Fibroblast of gingiva (primary cell): ENCODE measurements around the gene CTNNA2.

Experiments
- DNase-seq: peaks from one replicate; pipeline ENCODE4 v3.0.0-alpha.2; 2011; ENCODE audit warnings: low read depth

CTNNA2 gene

DNA sequence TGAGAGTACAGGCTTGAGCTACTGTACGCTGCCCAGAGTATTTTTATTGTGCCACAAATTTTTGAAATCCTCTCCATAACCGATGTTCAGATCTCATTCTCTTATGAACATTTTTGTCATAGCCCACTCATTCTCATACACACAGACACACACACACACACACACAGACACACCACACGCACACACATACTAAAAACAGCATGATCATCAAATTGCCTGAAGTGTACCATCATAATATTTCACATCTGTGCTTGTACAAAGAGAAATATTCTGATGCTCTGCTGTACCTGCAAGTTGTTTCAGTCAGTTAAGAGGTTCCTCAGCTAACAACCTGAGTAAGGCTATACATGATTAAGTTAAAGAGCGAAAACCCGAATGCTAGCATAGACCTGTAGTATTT lies 696.6 kb downstream of the CTNNA2 start:
- no peak for DNase-seq

DNA sequence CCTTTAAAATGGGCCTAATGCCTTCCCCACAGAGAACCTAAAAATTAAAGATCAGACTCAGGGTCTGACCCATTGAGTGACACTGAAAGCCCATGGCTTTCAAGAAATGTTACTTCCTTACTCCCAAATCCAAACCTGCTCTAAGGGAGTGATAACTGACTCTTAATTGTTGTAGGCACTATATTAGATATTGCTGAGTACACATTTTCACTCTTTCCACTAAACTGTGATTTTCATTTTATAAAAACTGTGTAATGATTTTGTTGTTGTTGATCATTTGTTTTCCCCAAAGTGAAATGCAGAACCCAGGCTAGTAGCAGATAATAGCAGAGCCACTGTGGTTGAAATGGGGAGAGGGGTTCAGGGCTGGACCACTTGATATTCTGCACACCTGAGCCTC lies 704.6 kb downstream of the CTNNA2 start:
- DNase-seq: no peak

DNA sequence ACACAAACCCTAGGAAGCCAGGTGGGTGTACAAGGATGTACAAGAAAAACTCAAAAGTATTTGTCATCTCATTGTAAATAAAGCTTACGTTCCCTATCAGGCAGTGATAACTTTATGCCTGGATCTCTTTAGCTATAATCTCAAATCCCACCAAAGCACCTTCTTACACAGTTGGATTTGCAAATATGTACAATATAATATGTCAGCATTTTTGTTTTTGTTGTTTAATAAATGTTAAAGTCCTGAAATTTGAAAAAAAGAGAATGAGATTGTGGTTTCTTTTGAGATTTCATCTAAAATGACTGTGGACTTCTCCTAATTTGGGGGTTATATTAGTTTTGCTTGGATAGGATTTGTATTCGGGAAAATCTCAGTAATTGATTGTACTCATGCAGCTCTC lies 709.8 kb downstream of the CTNNA2 start:
- no peak for DNase-seq

DNA sequence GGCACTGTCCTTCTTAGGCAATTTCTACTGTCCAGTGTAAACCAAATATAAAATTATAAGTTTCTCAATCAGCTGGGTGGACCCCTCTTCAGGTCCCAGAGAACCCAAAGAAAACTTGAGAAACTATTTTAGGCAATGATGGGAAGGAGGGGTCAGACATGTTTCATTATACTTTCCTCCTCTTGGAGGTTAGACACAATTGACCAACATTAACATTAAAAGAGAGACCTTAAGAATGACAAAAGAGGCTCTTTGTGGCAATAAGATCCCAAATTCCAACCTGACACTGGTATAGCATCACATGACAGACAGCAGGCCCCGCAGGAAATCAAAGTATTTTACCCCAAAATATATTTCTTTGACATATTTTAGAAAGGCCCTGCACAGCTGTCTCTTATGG lies 718.6 kb downstream of the CTNNA2 start:
- DNase-seq: no peak

DNA sequence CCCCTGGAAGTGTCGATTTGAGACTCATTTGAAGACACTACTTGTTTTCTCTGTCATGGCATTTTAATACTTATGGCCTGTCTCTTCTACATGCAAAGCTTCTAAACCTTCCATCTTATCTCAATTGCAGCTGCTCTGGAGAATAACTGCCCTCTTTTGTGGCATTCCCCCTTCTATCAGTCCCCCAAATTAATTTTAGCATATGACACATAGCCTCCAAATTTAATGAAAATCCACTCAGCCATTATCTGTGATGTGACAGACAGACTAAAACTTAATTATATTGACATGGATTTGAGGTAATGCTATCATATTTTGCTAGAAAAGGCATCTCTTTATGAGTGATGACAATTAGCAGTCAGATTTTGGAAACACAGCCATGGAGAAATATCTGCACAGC lies 720.5 kb downstream of the CTNNA2 start:
- DNase-seq: no peak

DNA sequence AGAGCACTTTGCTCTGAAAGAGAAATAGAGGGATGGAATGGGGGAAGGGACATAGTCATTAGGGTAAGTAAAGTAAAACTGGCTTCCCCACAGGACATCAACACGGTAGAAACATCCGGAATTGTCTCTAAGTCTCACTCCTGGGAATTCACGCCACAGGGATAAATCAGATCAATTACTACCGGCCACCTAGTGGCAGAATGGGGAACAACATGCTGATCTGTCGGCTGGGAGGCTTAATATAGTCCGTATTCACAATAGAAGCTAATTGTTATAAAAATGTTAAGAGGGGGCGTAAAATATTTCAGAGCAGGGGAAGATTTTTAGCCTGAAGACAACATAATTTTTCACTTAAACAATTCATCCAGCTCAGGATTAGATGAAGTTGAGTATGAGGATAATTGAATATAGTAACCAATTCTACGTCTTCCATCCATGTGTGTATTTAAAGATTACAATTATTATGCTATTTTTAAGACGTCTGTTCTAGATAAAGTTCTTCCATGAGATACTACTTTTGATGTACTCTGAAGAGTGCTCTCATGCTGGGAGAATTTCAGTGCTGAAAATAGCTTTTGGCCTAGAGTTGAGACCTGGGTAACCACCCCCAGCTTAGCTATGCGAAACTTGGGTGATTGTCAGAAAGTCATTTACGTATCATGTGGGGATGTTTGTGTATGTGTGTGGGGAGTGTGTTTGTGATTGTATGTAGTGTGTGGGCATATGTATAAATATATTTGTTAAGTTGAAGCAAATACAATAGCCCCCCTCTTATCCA lies 726.0 kb downstream of the CTNNA2 start:
- DNase-seq: no peak

DNA sequence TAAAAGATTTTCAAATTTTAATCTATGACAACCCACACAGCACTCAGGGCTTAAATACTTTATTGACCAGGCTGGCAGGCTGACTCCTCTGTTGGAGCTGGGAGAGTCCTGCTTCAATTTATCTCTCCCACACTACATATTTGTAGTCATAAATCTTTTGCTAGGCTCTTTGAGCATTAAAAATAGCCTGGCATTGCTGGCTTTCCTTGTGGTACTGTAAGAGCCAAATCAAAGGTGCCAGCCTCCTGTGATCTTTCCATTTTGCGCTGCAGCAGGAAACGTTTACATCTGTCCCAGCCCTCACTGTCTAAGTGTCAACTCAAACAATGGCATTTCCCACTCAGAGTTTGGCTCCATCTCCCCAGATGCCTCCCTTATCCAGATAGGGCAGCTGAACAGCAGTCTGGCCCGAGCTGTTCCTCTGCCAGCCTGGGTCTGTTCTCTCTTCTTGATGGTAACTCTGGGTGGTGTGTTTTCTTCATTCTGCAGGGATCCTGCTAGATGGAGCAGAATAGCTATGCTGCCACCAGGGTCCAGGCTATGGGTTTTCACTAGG lies 729.6 kb downstream of the CTNNA2 start:
- no peak for DNase-seq

DNA sequence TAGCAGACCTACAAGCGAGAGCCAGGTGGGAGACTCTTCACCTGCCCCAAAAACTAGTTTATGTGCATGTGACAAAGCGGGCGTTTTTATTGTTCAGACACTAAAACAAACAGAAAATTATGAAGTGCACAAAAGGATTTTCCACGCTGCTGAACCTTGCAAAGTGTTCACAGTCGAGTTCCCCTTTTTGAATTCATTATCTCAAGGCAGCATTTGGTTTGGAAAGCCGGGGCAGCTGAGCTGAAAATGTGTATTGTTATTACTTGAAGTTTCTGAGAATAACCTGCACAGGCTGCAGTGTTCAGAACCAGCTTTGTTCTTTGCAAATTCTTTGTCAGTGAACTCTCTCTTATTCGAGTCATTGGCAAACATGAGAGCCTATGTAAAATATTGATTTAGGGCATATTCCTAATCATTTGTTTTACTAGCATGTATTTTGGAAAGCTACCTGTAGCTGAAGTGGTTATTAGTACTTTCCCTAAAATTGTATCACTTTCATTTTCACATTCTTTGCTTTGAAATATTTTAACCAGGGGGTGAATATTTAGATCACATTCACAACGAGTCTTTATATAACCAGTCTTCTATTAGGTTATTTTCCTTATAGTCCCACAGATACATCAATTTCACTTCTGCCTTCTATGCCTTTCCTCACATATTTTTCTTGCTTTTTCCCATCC lies 732.2 kb downstream of the CTNNA2 start:
- no peak for DNase-seq

DNA sequence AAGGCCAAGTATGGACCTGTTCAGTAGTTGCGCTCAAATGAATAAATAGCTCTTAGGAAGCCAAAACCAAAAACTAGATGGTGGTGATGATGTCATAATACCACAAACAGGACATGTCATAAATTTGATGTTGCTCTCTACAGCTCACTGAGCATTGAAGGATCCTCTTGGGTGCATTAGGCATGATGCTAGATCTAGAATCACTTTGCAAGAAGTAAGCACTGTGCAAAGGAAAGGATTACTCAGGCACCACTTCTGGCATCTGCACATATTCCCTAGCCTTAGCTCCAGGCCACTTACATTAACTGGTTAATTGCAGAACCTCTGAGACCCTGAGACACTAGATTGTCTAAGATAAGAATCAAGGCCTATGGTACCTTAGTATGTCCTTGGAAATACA lies 733.7 kb downstream of the CTNNA2 start:
- DNase-seq: no peak

DNA sequence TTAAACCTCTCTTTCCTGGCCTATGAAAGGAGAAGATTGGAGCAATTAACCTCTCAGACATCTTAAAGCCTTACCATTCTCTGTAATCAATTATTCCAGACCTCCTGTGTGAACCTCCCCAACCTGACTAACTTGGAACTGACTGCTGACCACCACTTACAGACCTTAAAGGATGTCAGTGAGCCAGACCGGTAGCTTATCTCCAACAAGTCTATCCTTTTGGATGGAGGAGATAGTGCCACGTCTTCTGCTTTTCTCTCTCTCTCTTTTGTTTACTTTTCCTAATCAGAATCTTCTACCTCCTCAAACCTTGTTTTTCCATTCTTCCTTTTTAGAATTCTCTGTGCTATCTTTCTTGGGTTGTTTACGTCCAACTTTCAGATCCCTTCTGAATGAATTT lies 734.5 kb downstream of the CTNNA2 start:
- no peak for DNase-seq

DNA sequence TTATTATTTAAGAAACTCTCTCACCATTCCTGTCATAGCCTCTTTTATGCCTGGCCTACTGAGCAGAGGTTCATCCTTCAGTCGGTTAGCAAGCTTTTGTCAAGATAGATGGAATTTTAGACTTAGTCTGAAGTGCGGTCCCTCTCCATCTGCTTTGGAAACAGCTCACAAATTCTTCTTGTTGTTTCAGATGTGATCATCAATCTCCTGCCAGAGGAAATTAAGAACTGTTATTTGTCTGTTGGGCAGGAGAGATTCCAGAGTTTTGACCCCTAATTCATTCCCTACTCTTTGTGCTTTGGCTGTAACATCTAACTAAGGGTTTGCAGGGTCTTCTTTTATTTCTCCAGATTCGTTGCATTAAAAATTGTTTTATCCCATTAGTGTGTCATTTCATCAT lies 735.3 kb downstream of the CTNNA2 start:
- DNase-seq: no peak

DNA sequence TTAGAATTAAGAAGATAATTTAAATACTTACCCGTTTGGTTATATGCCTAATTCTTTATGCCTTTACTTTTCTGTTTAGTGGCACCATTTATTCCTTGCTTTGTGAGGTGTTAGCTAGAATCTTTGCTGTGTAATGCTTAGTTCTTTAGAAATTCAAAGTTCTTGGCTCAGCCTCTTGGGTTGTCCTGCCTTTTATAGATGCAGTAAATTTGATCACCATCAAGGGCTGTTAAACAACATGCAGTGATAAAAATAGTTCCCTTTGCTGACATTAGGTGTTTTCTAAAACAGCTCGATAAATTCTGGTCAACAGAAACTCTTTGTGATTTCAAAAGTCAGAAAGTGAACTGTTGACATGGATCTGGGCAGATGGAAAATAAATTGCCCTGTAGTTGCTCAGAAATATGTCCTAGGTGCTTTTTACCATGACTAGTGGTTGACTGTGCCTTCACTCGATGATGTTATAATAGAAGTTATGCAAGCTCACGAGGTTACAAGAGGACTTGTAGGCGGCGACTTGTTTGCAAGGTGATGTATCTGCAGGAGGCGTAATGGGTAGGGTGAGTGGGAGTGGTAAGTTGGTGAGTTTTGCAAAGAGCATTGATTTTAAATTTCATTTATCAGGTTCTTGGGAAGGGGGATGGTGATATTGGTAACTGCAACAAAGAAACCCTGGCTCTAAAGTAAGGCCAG lies 739.6 kb downstream of the CTNNA2 start:
- no peak for DNase-seq

DNA sequence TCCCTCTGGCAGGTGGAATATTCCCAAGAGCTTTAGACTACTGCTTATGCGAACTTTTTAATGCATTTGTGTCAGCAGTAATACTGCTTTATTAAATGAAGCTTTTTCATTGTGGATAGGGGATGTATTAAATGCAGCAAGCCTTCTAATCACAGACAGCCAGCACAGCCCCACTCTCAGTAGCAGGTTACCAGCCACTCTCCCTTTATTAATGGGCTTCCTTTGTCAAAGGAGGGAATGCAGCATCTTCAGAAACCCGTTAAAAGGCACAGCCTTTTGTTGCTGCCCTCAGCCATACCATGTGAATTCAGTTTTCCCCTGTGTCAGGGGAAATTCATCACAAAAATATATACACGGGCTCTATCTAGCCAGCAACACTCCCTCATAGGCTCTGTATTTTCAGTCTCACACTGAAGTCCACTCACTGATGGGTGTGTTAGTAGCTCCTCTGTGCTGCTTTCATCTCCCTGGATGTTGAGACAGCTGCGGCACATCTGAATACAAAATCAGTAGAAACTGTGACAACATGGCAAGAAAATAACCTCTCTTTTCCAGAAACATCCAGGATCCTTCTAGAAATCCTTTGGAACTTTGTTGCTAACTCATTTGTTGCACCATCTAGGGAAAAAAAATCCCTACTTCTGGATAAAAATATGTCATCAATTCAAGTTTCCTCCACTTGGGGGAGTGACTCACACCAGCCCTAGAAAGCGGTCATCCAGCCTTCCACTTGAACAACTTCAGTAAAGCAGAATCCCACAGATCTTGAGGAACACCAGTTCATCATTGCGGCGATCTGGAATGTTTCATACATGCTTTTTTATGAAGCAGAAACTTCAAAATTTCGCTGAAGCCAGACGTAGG lies 743.3 kb downstream of the CTNNA2 start:
- no peak for DNase-seq

DNA sequence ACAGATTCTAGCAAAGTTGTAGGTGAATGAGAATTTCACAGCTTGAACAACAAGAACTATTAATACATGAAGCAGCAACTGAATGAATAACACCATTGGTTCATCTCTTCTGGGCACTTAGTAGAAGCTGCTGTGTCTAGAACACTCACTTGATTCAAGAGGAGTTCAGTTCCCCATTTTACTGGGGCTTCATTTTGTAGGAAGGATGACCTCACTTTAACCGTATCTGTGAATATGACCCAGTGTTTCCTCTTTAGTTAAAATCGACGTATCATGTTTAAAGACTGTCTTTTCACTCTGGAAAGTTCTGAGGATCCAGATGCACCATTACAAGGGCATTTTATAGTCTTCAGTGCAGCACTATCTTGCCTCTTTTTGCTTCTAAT lies 743.9 kb downstream of the CTNNA2 start:
- no peak for DNase-seq

DNA sequence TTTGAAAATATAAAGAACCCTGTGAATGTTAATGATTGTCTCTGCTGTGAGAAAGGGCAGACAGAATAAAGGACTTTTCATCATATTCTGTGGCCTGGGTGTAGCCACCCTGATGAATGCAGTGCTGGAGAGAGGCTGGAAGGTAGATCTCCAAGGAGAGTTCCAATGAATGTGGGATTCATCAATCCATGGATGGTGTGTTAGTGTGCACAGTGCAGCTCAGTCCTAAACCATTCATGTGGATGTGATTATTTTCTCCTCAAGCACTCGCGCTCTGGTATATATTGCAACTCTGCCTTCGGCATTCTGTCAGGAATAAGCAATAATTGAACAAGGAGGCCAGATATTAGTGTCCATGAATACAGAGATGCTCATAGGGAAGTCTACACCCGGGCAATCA lies 744.6 kb downstream of the CTNNA2 start:
- no peak for DNase-seq

DNA sequence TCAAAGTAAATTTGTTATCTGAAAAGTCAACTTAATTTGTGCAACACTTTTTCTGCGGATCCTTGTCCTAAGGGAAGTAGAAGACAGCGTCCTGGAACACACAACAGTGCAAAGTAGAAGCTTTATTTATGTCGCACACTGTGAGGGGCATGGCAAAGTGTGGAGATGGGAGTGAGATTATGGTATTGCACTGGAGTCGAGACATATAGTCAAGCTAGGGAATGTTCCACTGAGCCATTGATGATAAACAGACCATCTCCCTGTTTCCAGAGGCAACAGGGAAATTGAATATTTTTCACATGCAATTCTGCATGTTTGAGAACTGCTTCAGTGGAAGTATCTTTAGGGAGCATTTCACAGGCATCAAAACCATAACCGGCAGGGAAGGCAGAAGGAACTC lies 745.5 kb downstream of the CTNNA2 start:
- DNase-seq: no peak

DNA sequence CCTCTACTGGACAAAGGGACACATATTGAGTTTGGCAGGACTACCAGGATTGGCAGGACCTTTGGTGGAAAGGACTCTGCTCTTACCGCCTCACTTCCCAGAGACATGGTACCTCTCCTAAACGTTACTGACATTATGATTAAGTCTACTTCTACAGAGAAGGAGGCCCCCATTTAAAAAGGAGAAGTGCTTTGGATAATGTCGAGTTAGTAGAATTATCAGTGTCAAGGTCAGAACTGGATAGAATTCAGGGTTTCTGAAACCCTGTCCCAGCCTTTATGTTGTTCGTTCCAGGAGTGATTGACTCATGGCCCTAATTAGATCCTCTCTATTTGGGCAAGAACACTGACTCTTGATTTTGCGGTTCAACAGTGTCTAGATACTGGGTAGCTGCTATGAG lies 745.9 kb downstream of the CTNNA2 start:
- DNase-seq: no peak

DNA sequence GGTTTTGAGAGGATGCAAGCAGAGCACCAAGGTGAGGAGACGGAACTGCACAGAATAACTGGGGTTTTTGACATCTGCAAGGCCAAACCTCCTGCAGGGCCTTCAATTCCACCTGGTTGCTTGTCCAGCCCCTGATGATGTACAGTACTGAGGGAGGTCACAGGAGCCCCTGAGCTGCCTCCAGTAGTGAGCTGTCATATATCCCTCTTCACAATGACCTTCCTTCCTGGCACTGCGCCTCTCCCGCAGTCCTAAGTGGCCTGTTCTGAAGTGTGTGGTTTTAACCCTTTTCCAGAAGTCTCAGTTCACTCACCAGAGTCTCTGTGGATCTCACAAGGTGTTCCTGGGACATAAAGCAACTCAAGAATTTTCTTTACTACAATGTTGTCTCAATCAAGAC lies 746.4 kb downstream of the CTNNA2 start:
- no peak for DNase-seq

DNA sequence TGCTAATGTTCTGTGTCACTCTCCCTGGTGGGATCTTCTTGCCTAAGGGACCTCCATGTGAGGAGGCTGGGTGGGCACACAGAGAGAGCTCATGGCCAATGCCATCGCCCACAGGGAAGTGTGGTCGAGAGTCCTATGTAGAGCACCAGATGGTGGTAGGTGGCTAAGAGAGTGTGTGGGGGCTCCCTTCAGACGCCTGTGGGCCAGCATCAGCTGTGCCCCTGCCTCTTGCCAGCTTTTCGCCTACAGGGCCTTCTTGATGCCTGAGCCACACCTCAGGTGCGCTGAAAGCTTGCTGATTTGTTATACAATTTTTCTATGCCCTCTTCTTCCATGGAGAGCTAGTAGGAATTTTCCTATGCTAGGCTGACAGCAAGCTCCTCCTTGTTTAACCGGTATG lies 753.4 kb downstream of the CTNNA2 start:
- no peak for DNase-seq

DNA sequence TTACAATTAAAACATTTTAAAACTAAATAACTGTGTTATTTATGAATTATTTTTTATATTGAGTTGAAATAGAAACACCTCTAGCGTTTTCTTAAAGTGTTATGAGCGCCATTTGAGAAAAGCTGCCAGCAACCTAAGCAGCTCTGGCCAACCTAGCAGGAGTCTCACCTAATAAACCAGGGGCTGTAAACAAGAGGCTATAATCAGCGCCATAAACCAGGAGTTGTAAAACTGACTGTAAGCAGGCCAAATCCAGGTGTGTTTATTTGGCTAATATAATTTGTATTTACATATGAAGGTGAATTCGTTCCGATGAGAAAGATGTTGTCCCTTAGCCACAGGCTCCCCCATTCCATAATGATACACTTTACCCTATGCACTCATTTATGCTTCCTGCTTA lies 757.0 kb downstream of the CTNNA2 start:
- DNase-seq: no peak

DNA sequence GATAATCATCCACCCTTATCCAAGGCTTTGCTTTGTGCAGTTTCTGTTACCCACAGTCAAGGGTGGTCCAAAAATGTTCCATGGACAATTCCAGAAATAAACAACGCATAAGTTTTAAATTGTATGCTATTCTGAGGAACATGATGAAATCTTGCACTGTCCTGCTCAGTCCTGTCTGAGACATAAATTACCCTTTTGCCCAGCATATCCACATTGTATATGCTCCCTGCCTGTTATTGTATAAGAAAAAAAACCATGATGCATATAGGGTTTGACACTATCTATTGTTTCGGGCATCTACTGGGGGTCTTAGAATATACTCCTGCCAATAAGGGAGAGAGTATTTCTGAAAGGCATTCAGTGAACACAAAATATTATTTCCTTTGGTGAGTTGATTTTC lies 767.7 kb downstream of the CTNNA2 start:
- DNase-seq: no peak

DNA sequence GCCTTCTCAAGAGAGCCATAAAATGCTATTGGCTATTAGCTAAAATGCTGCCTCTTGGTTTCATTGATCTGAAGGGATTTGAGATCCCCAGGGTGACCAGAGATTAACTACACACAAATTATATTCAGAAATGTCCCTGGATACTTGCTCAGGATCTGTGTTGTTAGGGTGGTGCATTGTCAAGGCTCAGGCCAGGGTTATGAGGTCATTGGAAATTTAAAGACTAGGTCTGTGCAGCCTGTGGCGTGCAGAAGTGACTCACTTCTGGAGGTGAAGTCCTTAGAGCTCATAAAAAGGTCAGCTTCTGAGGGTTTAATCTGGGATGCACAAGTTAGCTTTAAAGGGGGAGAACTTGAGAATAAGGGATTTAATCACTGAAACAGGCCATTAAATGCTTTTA lies 768.2 kb downstream of the CTNNA2 start:
- DNase-seq: no peak
